ENCODE data around the gene OR2T10.

DNA sequence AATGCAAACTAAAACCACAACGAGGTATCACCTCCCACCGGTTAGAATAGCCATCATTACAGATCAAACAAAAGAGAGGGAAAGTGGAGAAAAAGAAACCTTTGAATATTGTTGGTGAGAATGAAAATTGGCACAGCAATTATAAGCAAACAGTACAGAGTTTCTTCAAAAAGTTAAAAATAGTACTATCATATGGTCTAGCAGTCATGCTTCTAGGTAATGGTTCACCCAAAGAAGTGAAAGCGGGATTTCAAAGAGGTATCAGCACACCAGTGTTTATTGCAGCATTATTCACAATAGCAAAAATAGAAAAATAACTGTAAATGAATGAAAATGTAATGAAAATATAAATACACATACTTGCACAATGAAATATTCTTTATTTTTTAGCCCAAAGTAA lies 8.2 kb downstream of the OR2T10 start:
- TF ChIP-seq, protein P1, sequence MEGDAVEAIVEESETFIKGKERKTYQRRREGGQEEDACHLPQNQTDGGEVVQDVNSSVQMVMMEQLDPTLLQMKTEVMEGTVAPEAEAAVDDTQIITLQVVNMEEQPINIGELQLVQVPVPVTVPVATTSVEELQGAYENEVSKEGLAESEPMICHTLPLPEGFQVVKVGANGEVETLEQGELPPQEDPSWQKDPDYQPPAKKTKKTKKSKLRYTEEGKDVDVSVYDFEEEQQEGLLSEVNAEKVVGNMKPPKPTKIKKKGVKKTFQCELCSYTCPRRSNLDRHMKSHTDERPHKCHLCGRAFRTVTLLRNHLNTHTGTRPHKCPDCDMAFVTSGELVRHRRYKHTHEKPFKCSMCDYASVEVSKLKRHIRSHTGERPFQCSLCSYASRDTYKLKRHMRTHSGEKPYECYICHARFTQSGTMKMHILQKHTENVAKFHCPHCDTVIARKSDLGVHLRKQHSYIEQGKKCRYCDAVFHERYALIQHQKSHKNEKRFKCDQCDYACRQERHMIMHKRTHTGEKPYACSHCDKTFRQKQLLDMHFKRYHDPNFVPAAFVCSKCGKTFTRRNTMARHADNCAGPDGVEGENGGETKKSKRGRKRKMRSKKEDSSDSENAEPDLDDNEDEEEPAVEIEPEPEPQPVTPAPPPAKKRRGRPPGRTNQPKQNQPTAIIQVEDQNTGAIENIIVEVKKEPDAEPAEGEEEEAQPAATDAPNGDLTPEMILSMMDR (IDR thresholded peaks at IDR 0.05): no peak
- TF ChIP-seq POLR2A (IDR thresholded peaks at IDR 0.05): no peak

Data from Peyer's patch (tissue), 4 donors.